ENCODE measurements around the gene RNU7-1.

Gene RNU7-1

DNA sequence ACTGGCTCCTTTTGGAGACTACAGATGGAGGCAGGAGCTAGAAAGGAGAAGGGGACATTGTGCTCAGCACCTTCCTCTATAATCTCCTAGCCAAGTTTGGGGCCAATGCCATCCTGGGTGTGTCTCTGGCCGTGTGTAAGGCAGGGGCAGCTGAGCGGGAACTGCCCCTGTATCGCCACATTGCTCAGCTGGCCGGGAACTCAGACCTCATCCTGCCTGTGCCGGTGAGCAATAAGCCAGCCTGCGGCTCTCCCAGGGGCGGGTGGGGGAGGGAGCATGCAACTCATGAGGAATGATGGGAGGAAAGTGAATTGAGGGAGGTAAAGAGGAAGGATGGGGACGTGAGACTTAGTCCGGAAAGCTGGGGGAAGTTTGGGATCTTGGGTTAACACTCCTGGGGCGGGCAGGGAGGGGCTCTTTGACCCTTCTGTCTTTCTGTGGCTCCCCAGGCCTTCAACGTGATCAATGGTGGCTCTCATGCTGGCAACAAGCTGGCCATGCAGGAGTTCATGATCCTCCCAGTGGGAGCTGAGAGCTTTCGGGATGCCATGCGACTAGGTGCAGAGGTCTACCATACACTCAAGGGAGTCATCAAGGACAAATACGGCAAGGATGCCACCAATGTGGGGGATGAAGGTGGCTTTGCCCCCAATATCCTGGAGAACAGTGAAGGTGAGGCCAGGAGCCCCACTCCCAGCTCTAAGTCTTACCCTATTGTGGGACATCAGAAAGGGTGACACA lies 26.0 kb upstream of the RNU7-1 start:
- DNase-seq (ENCODE audit: low read depth), result no peak

GRCh38 chr12:6919588-6919987 lies 24.0 kb upstream of the RNU7-1 start:
- DNase-seq (ENCODE audit: low read depth), result no peak

- no peak for DNase-seq (ENCODE audit: low read depth)
Measured at GRCh38 chr12:6921539-6921938, 22.1 kb upstream of the RNU7-1 start.

DNA sequence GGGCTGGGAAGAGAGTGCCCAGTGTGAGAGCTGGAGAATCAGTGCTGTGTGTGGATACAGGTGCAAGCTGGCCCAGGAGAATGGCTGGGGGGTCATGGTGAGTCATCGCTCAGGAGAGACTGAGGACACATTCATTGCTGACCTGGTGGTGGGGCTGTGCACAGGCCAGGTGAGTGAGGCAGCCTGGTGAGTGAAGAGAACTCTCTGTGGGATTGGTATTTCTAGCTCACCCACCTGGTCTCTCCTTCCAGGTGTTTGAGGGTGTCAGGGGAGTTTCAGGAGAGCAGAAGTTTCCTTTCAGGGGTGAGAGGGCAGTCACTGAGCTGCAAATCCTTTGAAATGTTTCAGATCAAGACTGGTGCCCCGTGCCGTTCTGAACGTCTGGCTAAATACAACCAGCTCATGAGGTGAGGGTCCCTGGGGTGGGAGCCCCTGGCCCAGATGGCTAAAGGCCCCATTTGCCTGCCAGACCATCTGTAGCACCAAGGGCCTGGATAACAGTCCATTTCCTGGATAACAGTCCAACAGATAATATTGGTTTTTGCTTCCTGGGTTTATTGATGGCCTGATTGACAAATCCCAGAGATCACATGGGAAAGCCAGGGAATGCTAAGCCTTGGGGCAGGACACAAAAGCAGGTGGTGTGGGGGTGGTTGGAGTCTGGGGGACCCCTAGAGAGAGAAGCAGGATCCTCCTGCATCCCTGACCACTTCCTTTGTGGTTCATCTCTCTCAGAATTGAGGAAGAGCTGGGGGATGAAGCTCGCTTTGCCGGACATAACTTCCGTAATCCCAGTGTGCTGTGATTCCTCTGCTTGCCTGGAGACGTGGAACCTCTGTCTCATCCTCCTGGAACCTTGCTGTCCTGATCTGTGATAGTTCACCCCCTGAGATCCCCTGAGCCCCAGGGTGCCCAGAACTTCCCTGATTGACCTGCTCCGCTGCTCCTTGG lies 21.3 kb upstream of the RNU7-1 start:
- no peak for DNase-seq (ENCODE audit: low read depth)

- DNase-seq (ENCODE audit: low read depth), result no peak
Measured at GRCh38 chr12:6923003-6923732, 20.4 kb upstream of the RNU7-1 start.

- no peak for DNase-seq (ENCODE audit: low read depth)
Measured at GRCh38 chr12:6923851-6924250, 19.8 kb upstream of the RNU7-1 start.

DNA sequence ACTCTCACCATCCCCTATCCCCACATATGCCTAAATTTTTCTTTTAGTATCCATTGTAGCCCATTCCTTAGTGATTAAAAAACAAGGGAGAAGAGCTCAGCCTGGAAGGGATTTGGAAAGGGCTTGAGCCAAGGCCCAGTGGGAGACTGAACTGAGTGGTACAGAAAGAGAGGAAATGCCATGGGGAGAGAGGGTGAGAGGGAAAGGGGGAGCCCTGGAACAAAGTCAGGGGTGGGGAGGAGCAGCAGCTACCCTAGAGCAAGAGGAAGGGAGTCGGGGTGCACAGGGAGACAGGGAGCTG lies 18.4 kb upstream of the RNU7-1 start:
- no peak for DNase-seq (ENCODE audit: low read depth)

- DNase-seq (ENCODE audit: low read depth), result no peak
Measured at GRCh38 chr12:6925540-6926279, 17.9 kb upstream of the RNU7-1 start.

GRCh38 chr12:6927379-6928021 lies 16.1 kb upstream of the RNU7-1 start, which contains the start of gene ATN1:
TSS of gene ATN1 (plus strand) at chr12:6927959. CDS start at chr12:6934002, 6,043 bp downstream.
- DNase-seq (ENCODE audit: low read depth), result peak; percentile 75

DNA sequence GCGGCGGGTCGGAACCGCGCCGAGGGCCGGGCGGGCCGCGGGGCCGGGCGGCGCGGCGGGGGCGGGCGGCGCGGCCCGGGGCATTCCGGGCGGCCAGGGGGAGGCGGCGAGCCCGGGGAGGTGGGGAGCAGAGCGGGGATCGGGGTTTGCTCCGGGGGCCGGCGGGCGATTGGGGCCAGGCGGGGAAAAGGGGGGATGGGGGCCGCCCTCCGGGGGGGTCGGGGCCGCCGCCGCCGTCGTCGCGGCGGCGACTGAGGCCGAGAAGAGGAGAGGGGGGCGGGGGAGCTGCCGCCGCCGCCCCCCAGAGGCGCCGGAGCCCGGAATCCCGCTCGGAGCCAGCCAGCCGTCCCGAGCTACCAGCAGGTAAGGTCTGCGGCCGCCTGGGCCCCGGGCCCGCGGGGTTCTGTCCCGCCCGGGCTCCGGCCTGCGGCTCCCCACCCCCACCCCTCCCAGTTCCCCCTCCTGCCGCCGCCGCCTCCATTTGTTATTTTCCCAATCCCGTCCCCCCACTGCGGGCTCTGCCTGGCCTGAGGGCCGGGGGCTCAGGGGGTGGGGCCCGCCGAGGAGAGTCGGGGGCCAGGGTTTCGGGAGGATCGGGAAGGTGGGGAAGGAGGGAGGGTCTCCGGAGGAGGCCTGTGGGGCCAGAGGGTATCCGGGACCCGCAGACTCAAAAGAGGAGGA lies 15.5 kb upstream of the RNU7-1 start:
- no peak for DNase-seq (ENCODE audit: low read depth)

- no peak for DNase-seq (ENCODE audit: low read depth)
Measured at GRCh38 chr12:6928703-6929407, 14.8 kb upstream of the RNU7-1 start.

DNA sequence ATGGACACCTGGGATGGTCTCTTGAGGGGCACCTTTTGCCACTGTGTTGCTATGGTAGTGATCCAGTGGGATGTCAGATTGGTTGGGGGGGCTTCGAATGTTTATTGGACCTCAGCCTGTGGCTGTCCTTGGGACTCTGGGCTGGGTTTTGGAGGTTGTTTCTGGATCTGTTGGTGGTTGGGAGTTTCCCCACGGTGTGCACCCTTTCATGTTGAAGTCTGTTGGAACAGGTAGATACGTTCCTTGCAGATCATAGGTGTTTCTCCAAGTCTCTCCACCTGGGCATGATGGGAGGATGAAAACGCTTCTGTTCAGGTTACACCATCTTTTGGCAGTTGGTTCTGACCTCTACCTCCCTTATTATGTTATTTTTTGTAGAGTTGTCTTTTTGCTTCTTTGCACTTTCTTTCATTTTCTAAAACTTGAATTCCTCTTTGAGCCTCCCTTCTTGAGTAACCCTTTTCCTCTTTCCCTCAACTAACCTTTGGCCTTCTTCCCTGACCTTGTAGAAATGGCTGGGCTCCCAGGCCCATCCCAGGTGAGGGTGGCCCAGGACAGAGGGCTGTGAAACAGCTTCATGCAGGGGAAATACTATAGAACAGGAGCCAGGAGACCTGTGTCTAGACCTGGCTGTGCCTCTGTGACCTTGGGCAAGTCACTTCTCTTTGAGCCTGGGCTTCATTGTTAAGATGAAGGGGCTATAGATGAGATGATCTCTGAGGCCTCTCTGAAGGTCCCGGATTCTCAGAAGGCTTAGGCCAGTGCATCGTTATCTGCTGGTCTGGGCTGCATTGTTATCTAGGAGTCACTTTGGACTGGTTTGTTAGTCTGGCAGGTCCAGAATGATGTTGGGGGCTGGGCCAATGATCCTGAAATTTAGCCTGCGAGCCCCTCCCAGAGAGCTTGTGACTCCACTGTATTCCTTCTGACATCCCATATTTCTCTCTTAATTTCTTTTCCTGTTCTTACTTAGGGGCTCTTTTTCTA lies 13.9 kb upstream of the RNU7-1 start:
- no peak for DNase-seq (ENCODE audit: low read depth)

- DNase-seq (ENCODE audit: low read depth), result no peak
Measured at GRCh38 chr12:6932766-6933165, 10.8 kb upstream of the RNU7-1 start.

- no peak for DNase-seq (ENCODE audit: low read depth)
Measured at GRCh38 chr12:6934110-6934509, 9.5 kb upstream of the RNU7-1 start.

- no peak for DNase-seq (ENCODE audit: low read depth)
Measured at GRCh38 chr12:6935371-6936193, 8.0 kb upstream of the RNU7-1 start.

- no peak for DNase-seq (ENCODE audit: low read depth)
Measured at GRCh38 chr12:6936194-6936635, 7.4 kb upstream of the RNU7-1 start.

GRCh38 chr12:6936636-6937480 lies 6.8 kb upstream of the RNU7-1 start:
- DNase-seq (ENCODE audit: low read depth), result no peak
